Activated naive CD8-positive, alpha-beta T cell treated with anti-CD3 and anti-CD28 coated beads, Interleukin-2, amount 50 U/mL, for 16 hours (primary cell): ENCODE data around the gene LHPP.

Experiments used
- DNase-seq: peaks from one replicate; pipeline ENCODE4 v3.0.0-alpha.2; 2020; ENCODE audit warnings: low read depth, low spot score

The LHPP gene

GRCh38 chr10:124641282-124642087, 179.9 kb downstream of the LHPP start:
- DNase-seq, result no peak

DNA sequence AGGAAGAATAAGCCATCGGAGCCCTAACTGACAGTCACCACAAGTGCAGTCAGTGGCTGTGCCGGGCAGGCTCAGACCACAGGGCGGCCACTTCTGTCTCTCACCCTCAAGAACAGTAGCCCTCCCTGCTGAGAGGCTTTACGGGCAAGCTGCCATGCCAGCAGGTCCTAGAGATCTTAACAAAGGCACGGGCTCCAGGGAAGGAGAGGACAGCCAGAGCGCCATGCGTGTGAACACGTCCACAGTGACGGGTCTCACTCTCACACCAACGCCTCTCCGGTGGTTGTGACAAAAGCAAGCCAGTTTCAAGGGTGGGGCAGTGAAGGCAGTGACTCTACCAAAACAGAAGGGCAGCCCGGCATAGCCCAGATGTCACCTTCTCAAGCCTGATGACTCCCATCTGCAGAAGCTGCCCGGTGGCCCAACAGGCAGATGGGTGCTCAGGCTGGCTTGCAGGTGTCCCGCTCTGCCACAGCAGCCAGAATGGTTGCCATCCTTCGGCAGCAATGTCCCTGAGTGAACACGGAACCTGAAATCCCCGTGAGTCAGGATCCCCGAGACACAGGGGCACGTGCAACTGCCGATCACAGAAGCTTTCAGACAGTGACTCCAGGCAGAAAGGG, 180.6 kb downstream of the LHPP start:
- DNase-seq, result no peak

DNA sequence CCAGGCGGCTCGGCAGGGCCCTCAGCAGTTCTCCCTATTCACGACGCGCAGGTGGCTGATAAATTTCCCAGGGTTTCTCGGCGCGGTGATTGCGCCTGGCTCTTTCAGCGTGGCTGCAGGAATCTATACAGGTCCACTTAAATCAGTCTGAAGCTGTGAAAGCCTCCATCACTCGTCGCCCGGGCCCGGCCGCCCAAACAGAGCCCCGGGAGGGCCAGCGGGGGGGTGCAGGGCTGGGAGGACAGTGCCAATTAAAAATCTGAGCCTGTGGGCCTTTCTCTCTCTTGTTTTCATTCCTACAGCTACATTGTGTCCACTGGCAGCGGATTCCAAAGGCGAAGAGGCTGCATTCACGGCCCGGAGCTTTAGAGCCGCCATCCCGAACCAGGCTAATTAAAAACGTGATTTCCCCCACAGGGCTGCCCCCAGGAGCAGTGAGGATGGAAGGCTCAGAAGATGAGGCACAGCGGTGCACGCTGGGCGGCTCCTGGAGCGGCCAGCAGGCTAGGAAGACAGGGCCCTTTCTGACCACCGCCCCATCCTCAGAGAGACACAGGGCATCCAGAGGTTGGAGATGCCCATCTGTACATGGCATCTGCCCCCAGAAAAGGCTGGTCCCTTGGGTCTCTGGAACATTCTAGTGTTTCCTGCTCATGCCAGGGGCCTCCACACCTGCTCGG, 181.8 kb downstream of the LHPP start:
- no peak for DNase-seq

- DNase-seq, result no peak
Observed at GRCh38 chr10:124644236-124644635, 182.6 kb downstream of the LHPP start.

- no peak for DNase-seq
Observed at GRCh38 chr10:124644771-124645415, 183.3 kb downstream of the LHPP start.

DNA sequence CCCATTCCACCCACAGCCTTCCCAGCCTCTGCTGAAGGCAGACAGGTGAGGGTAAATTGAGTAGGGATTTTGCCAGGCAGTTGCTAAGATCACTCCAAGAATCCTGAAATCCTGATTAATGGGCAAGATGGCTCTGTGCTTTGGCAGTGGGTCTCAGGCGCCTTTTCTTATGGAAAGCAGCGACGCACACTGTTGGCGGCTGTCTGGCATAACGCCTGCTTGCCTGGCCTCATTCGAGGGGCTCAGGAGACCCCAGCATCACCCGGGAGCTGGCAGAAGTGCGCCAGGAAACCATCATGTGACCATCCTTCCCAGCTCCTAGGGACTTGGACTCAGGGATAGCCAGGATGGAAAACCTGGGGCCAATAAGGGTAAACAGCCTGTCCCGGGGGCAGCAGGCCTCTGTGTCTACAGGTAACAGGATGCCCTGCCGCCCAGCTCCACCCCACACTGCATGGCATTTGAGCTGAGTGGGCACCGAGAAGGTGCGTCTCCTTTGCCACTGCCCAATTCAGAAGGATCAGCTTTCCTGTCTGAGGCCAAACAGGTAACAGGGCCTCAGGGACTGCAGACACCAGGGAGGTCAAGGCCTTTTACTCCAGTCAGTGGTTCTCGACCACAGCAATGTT, 184.0 kb downstream of the LHPP start:
- no peak for DNase-seq

GRCh38 chr10:124646483-124647352, 185.1 kb downstream of the LHPP start:
- DNase-seq, result no peak

- no peak for DNase-seq
Observed at GRCh38 chr10:124647421-124648130, 186.0 kb downstream of the LHPP start.

GRCh38 chr10:124648131-124648475, 186.5 kb downstream of the LHPP start:
- DNase-seq, result no peak

- DNase-seq, result no peak
Observed at GRCh38 chr10:124648738-124649137, 187.1 kb downstream of the LHPP start.

DNA sequence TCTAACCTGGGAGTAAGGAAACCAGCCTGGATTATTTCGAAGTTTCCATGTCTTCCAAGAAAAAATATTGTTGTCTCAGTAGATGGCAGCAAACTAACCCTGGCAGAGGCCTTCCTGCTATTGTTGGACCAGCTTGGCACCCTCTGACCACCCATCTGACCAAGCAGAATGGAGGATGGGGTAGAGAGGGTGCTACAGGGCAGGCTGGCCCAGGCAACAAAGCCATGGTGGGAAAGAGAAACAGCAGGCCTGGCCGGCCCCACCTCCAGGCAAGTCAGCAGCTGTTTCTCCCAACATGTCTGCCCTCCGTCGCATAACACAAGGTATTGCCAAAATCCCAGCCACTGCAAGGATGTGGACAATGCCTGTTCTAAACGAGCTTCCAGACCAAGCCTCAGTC, 187.6 kb downstream of the LHPP start:
- DNase-seq, result no peak

DNA sequence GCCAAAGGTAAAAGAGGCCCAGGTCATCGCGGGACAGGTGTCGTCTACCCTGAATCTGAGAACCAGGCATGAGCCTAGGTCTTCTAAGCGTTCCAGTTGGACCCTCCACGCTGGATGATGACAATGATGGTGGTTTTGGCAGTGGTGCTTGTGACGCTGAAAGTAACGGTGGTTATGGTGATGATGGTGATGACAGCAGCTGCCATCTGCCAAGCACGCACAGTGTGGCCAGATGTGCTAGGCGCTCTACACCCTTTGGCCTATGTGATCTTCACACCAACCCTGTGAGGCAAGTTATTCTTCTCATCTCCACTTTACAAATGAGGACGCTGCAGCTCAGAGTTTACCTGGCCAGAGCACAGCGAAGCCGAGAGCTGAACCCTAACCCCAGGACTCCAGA, 188.6 kb downstream of the LHPP start:
- DNase-seq, result no peak

- DNase-seq, result no peak
Observed at GRCh38 chr10:124650820-124651401, 189.3 kb downstream of the LHPP start.

GRCh38 chr10:124651402-124651891, 189.8 kb downstream of the LHPP start:
- DNase-seq, result no peak

DNA sequence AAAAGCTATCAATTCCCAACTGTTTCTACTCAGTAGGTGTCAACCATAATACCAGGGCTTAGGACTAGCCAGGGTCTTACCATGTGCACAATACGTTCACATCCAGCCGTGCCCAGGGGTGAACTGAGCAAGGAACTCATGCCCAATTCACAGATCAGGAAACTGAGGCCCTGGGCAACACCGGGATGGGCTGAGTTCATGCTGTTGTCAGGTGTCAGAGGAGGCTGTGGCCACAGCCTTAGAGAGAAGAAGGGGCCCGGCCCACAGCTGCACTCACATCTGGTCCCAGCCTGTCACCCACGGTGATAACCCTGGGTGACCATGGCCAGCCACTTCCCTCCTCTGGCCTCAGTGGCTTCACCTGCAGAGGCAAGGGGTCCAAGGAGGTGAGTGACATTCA, 190.6 kb downstream of the LHPP start:
- no peak for DNase-seq

GRCh38 chr10:124652701-124653100, 191.1 kb downstream of the LHPP start:
- no peak for DNase-seq

GRCh38 chr10:124653311-124653710, 191.7 kb downstream of the LHPP start:
- no peak for DNase-seq

DNA sequence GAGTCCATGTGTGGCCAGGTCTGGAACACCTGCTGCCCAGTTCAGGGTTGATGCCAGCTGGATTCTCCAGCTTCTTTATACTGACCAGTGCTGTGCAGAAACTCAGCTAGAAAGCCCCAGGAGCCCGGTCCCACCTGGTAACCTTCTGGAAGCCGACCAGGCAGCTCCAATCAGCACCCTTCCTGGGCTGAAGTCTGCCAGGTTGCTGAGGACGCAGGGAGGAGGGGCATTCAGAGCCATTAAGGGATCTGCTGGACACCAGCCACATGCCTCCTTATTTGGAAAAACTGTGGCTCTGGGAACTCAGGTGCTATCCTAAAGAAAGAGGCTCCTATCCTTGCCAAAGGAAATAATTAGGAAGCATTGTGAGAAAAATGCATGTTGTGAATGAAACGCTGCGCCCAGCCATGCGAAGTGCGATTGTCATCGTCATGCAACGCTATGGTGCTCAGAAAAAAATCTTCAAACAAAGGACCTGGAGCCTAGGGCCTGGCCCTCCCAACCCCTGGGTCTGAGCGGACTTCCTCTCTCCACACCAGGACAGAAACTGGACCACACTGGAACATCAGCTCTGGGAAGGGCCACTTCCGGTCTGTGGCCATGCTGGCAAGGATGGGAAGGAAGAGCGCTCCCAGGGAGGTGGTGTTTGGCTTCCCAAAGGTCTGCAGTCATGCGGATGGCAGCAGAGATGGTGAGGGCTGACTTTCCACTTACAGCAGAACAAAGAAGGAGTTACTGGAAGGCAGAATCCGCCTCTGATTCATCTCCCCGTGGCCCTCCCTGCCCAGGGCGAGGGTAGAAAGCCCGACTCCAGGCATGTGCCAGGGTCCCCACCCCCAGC, 192.4 kb downstream of the LHPP start:
- DNase-seq, result no peak

GRCh38 chr10:124654686-124655085, 193.1 kb downstream of the LHPP start:
- no peak for DNase-seq
